OCI-M1 (cell line): Measurements from ENCODE around the gene HOXB1.
A peak's percentile ranks its signal among the peaks of the same experiment; 100 is the strongest.
"Not testable (repeated sequence)": the region's sequence is repeated elsewhere in the genome, so short reads cannot be mapped to it uniquely, and the experiment has no call there.

ENCODE experiments used
- DNase-seq: peaks from one replicate; lab custom pipeline; 2025; lab: John Stamatoyannopoulos, UW

HOXB1 gene

DNA sequence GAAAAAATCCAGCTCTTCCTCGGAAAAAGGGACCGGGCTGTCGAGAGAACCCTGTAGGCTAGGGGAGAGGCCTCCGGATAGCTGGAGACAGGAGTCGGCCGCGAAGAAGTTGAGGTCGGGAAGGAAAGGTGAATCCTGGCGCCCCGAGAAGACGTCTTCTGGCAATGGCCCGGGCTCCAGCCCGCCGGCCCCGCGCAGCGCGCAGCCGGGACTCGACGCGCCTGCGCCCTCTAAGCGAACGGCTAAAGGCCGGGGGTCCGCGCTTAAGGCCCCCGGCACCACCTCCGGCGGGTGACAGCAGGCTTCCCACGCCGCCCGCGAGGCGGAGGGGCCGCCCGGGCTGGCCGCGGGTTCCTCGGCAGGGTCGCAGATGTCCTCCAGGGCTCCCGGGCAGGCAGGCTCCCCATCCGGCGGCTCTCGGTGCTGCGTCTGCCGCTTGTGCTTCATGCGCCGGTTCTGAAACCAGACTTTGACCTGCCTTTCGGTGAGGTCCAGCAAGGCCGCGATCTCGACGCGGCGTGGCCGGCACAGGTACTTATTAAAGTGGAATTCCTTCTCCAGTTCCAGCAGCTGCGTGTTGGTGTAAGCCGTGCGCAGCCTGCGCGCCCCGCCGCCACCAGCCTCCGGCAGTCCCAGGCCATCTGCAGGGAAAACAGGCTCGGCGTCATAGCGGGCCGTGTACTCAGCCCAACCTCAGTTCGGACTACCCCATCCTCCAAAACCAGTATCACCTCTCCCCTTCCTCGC, 12.5 kb upstream of the HOXB1 start:
- peak; percentile 70 for DNase-seq

DNA sequence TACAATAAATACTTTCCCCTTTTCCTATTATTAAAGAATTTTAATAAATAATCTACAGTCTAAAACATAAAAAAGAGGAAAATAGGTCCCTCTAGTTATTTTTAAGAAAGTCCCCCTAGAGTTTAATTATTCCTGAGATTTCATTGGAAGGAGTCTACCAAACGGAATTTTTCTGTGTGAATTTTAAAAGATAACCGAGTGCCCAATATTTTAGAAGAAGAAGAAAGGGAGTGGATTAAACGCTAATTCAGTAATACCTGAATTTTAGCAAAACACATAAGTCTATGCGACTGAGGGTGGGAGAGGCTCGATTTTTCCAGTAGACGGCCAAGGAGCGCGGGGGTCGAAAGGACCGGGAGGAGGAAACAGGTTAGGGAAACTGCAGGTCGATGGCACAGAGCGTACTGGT, 11.9 kb upstream of the HOXB1 start:
- no peak for DNase-seq

DNA sequence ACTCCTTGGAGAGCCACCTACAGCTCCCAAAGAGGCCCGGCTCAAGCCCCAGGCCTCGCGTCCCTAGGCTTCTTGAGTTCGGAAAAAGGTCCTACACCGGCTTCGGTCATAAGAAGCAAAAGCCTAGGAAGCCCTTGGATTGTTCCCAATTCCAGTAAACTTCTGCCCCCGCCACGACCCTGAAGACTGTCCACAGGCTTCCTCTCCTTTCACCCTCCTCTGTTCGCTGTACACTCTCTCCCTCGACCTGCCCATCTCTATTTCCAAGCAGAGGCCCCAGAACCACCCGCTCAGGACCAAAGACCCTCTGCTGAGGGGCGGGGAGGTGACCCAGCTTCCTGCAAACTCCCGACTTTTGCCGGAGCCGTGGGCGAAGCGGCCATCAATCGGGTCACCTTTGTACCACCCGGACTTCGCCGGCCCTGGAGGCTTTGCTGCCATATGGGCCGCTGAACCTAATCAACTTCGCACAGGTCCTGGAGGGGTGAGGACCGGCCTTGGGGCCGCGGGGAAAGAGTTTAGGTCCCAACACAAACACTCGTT, 11.4 kb upstream of the HOXB1 start:
- DNase-seq = peak; percentile 72

DNA sequence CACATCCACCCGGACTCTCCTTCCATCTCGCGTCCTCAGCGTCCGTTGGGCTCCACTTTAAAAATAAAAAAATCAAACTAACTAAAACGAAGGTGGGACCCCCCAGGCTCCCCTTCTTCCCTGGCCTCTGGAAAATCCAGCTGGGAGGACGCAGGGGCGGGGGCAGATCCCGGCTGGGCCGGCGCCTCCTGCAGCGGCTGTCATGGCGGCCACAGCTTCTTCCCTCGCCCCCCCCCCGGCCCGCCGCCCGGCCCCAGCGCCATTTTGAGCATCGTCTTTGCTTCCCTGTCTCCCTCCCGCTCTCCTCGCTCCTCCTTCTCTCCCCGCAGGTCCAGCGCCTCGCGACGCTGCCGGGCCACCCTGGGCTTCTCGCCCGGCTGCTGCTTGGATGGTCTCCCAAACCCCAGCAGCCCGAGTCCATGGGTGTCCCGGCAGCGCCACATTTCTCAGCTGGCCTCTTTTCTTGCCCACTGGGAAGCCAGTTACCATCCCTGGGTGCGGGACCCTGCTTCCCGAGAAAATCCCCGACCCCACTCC, 10.8 kb upstream of the HOXB1 start:
- peak; percentile 75 for DNase-seq

DNA sequence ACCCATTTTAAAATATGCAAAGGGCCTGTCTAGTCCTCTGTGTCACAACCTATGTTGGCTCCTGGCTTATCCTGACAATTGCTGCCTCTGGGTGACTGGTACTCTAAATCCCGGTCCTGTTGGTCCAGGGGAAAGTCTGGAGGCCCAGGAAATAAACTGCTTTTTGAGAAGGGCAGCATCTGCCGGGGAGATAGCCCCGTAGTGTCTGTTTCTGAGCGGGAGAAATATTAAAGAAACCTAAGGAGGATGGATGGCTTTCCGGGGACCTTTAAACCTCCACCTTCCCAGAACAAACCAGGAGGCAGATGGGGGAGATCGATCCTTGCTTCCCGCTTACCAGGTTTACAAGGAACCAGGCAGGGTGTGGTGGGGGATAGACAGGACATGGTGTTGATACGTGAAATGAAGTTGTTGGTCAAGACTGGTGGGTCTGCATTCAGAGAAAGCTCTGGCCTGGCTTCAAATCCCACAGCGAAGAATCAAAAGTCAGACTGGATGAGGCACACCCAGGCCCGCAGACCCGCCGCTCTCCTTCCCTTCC, 10.3 kb upstream of the HOXB1 start:
- peak; percentile 75 for DNase-seq

DNA sequence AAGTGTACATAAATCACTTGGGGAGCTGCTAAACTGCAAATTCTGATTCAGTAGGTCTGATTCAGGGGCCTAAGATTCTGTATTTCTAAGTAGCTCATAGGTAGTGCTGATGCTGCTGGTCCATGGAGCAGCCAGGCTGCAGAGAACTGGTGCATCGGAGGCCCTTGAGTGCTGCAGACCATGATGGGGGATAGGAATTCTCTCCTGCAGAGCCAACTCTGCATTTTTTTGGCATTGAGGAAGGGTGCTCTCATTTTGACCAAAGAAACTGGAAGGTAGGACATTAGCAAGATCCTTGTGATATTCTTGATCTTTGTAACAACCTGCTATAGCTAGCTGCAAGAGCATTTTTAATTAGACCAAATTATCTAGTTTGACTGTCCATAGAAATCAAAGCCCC, 9.4 kb upstream of the HOXB1 start:
- DNase-seq = no peak

DNA sequence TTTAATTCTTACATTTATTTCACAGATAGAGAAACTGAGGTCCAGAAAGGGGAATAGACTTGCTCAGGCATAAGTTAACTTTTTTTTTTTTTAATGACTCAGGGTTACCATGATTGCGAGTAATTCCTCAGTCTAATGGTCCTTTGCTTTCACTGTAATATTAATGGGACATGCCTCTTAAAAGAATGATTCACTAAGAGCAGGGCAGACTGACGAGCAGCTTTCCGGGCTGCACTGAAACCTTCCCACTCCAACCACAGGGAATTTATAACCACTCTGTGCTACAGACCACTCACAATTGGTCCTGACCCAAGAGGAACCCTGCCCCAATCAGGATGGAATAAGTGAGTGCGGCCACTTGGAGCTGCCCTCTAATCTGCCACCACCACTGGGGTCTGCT, 8.4 kb upstream of the HOXB1 start:
- DNase-seq = no peak

DNA sequence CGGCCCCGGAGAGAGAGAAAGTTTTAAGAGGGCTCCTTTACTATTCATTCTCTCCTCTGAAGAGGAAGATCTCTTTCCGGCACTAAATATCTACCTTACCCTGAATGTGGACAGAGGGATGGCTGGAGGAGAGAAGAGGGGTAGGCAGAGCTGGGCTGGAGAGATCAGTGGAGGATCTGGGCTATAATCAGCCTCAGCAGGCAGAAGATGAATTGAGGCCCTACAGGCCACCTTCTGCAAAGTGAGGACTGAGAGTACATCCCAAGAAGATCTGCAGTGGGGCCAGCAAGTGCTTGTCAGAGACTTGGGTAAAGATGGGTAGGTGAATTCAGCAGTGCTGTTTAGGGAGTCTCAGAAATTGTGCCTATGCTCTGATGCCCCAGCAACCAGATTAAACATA, 6.5 kb upstream of the HOXB1 start:
- no peak for DNase-seq

DNA sequence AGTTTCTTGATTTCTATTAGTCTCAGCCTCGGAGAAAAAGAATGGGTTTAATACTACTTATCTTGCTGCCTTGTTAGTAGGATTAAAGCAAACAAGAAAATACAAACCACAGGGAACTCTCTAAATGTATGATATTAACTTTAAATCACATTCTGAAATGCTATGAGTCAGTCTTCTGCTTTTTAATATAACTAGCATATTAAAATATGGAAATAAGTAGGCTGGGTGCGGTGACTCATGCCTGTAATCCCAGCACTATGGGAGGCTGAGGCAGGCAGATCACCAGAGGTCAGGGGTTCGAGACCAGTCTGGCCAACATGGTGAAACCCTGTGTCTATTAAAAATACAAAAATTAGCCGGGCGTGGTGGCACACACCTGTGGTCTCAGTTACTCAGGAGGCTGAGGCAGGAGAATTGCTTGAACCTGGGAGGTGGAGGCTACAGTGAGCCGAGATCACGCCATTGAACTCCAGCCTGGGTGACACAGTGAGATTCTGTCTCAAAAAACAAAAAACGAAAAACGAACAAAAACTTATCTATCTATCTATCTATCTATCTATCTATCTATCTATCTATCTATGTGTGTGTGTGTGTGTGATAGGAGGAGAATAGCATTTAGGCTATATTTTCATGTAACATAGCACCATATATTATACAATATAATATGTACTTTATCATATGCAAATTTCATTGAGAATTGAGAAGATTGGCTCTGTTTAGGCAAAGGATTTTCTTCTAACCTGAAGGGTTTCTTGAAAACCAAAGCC, 5.2 kb upstream of the HOXB1 start:
- DNase-seq = not testable (repeated sequence)

DNA sequence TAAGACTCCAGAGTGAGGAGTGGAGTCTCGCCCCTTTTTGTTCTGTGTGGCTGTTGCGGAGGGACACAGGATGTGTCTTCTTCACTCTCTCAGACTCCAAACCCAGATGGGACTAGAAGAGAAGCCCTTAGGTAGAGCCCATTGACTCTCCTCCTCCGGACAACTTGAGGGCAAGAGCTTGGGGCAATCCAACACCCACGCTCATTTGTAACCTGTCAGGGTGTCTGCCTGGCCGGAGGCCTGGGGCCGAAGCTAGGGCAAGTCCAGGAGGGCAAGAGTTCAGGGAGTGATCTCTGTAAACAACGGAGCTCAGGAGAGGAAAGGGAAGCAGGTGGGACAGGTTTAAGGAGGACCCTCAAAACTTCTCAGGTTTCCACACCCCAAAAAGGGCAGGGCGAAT, 1.4 kb upstream of the HOXB1 start:
- DNase-seq = no peak

DNA sequence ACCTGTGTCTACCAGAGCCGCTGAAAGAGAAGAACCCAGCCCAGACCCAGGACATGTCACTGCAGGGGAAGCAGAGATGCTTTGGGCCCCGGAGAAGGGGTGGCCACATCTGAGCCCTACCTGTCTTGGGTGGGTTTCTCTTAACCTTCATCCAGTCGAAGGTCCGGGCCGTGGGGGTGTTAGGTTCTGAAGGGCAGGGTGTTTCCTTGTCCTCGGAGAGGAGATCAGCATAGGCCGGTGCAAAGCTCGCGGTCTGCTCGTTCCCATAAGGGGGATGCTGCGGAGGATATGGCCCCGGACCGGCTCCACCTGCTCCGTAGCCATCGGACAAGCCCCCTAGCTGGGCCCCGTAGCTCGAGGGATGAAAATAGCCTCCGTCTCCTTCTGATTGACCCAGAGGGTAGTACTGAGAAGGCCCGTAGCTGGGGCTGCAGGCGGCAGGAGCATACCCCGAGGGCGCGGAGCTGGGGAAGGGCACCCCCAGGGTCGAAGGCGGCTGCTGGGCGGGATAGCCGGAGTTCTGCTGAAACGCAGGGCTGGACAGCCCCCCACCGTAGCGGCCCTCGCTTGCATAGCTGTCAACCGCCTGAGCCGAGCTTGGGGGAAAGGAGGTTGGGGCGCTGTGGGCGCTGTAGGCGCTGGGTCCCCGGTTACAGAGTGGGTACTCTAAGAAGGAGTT, 464 bp downstream of the HOXB1 start:
- DNase-seq = no peak

DNA sequence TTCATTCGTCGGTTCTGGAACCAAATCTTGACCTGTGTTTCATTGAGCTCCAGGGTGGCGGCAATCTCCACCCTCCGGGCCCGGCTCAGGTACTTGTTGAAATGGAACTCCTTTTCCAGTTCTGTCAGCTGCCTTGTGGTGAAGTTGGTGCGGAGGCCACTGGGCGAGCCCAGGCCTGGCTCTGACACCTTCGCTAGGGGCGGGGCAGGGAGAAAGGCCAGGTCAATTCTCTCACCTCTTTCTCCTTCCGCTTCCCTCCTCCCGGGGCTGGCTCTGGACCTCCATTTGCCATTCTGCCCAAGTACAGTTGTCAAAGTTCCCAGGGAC, 1.2 kb downstream of the HOXB1 start:
- DNase-seq = no peak

DNA sequence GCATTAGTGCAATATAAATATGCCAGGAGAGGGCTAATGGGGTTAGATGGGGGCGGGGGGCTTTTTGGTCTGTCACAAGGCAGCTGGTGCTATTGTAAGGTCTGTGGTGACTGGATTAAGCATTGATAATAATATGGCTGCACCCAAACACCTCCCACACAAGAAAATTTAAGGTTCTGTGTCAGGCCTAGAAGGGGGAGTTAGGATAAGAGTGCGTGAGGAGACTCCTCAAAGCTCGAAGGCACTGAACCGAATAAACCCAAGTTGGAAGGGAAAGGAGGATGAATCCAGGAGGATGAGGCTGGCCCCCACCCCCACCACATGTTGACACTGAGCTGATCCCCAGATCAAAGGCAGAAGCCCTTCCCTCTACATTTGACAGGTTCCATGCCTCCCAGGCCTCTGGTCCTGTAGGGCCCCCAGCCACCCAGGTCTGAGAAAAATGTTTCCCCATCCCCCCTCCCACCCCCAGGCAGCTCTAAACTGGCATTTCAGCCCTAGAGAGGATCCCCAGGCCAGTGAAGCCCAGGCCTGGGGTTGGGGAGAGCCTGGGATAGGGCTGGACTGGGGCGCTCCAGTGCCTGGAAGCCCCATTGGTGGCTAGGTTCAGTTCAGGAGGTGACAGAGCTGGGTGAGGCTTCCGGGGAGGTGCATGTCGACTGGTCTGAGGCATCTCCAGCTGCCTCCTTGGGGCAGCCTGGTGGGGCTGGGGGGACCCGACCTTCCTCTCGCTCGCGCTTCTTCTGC, 1.7 kb downstream of the HOXB1 start:
- DNase-seq = no peak

DNA sequence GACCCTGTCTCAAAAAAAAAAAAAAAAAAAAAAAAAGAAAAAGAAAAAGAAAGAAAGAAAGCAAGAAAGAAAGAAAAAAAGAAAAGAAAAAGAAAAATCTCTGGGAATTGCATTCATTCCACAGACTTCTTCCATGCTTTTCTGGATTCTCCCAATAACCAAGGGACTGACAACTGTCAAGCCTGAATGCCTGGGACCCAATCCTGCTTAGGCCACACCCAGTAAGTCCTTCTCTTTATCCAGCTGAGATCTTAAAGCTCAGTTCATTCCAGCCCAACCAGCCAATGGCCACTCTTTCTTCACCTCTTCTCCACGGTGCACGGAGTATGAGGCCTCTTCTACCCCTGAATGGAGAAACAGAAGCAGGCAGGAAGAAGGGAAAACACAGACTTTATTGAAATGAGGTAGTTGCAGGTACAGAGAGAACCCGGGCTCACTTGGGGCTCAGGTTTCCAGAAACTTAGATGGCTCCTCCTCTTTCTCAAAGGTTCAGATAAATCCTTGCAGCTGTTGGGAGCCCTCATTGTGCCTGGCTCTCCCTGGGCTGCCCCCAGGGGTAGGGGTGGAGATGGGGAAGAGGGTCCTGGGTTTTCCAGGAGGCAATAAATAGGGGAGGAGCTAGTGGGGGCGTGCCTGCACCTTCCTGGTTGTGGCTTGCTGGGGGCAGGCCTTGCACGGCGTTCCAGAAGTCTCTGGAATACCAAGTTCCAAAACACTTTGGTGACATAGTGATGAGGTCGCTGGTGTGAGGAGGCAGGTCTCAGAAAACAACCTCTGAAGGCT, 2.5 kb downstream of the HOXB1 start:
- DNase-seq = no peak

DNA sequence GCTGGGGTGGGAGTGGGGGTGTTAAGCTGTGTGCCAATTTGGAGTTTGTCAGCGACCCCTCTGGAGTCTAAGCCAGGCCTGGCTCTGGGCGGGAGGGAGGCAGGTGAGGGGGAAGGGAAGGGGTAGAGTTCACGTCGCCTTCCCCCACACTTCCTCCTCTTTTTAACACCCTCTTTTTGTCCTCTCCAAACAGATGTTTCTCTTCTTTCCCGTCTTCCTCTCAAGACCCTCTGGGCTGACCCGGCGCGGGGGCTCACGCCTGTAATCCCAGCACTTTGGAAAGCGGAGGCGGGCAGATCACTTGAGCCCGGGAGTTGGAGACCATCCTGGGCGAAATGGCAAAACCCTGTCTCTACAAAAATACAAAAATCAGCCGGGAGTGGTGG, 3.3 kb downstream of the HOXB1 start:
- DNase-seq = no peak

DNA sequence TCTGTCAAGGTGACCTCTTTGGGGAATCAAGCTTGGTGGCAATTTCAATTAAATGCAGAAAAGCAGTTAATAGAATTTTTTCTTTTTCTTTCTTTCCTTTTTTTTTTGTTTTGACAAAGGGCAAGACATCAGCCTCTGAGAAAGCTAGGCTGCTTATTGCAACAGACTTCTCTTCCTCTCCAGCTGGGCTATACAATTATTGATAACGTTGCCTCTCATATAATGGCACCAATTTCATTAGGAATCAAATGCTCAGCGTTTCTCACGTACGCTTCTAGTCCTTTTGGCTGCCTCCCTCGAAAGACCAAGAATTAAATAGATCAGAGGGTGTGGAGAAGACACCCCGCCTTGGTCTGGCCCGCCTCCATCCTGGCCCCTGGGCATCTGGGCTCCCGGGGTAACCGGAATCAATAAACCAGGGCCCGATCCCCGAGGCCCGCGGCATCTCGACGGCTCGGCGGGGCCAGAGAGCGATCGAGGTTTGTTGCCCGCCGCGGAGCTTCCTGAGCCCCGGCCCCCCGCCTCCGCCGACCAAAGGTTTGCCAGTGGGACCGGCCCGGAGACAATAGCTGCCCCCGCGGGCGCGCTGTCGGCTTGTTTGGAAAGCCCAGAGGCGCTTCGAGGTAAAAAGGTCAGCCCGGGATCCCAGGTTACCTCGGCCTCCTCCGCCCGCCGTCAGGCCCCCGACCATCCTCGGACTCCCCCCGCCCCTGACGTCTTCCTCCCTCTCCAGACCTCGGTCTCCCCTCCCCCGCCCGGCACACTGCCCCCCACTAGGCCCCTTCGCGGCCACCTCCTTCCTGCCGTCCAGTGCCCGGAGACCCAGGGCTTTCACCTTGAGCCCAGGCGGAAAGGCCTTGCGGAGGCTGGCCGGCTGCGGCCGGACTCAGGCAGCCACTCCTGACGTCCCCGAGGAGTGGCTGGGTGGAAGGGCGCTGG, 3.9 kb downstream of the HOXB1 start:
- no peak for DNase-seq

DNA sequence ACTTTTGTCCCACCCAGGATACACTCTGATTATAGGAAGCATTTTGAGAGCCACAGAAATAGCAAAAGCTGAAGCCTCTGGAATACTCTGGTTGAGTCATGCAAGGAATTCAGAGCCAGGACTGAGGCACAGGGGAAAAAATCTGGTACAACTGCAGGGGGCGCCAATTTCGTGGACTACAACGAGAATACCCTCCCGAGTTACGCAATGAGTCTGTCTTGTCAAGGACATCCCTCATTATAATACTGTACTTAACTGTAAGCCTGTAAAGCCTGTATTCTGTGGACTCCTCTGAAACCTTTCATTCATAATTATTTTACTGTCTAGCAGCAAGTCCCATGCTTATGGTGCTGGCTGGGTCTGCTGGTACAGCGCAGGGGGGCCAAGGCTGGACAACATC, 7.8 kb downstream of the HOXB1 start:
- peak; percentile 36 for DNase-seq

DNA sequence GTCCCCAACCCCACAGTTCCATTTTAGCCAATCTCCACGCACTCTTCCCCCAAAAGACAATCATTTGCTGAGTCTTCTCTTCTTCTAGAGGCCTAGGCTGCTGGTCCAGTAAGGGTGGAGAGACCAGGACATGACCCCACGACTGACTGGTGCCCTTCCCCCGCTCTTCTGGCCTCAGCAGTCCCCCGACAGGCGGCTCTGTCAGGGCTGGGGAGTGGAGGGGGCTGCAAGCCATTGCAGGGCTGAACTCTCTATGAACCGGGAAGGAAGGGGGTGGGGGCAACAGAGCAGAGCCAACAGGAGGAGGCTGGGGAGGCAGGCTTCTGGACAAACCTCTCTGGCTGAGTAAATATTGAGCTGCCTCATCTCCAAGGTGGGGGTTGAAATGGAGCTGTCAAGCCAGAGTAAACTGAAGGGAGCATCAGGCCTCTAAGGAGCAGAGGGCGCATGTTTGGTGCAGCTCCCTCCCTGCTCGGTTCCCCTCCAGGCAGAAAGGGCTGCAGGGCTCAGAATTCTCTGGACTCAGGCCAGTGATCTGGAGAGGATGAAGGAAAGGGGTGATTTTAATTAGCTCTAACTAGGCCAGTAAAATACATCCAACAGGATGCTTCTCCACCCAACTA, 8.7 kb downstream of the HOXB1 start:
- DNase-seq = no peak

DNA sequence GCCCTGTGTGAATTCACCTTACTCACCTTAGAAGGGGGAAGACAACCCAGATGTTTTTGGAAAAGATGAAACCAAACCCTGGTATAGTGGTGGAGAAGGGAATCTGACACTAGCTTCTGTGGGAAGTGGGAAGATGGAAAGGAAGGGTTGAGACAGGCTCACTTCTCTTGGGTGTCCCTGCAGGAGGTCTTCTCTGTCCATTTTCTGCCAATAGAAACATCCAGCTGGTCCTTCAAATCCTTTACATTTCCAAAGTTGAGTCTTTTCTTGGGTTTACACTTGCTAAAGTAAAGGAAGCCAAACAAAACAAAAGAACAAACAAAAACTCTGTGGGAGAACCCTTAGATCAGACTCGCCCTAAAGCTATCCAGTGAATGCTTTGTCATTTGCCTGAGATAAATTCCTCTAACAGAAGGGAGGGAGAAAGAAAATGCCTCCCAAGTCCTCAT, 10.2 kb downstream of the HOXB1 start:
- DNase-seq = no peak
